ENCODE data around the gene SEMA3D.

Gene SEMA3D

GRCh38 chr7:85177316-85177715 is 9.5 kb downstream of the SEMA3D start:
- POLR2A ChIA-PET (ENCODE audit: low non-redundant PET): no interaction called here
- no peak for DNase-seq (ENCODE audit: low spot score)
- CTCF ChIA-PET: no interaction called here
- no peak for TF ChIP-seq CTCF (conservative IDR thresholded peaks at IDR 0.05; ENCODE audit: low read depth)
- no peak overlapping the region for H3K27ac ChIP-seq

GRCh38 chr7:85176197-85176596 is 10.7 kb downstream of the SEMA3D start:
- ChIA-PET CTCF (no interaction called here), POLR2A (ENCODE audit: low non-redundant PET) (no interaction called here)
- no peak overlapping the region for H3K27ac ChIP-seq
- TF ChIP-seq CTCF (conservative IDR thresholded peaks at IDR 0.05; ENCODE audit: low read depth): no peak
- DNase-seq (ENCODE audit: low spot score): no peak

DNA sequence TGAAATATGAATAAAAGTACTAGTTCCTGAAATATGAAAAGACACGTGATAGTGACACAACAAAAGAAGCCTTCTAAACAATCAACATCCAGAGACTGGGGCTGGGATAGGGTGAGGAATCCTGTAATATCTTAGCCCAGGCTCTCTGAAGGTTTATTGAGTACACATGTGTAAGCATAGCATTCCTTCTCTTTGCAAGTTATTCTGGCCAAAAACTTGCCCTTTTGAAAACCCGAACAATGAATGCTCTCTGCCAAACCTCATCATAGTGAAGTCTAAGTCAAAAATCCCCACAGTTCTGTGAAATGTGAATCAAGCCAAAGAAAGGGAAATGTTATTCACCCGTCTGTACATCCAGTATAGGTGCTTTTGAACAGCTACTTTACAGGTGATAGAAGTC is 11.6 kb downstream of the SEMA3D start:
- POLR2A ChIA-PET (ENCODE audit: low non-redundant PET): no interaction called here

GRCh38 chr7:85172530-85172941 is 14.3 kb downstream of the SEMA3D start:
- TF ChIP-seq CTCF (conservative IDR thresholded peaks at IDR 0.05; ENCODE audit: low read depth): no peak
- H3K27ac ChIP-seq: no peak overlapping the region
- ChIA-PET POLR2A (ENCODE audit: low non-redundant PET) (no interaction called here), CTCF (no interaction called here)
- no peak for DNase-seq (ENCODE audit: low spot score)

More for the DNA sequence above, 11.6 kb downstream of the SEMA3D start:
- no peak overlapping the region for H3K27ac ChIP-seq
- CTCF ChIA-PET: no interaction called here
- no peak for TF ChIP-seq CTCF (conservative IDR thresholded peaks at IDR 0.05; ENCODE audit: low read depth)
- no peak for DNase-seq (ENCODE audit: low spot score)

GRCh38 chr7:85167636-85168035 is 19.2 kb downstream of the SEMA3D start:
- ChIA-PET CTCF (no interaction called here), POLR2A (ENCODE audit: low non-redundant PET) (no interaction called here)
- DNase-seq (ENCODE audit: low spot score): no peak
- no peak for TF ChIP-seq CTCF (conservative IDR thresholded peaks at IDR 0.05; ENCODE audit: low read depth)
- no peak overlapping the region for H3K27ac ChIP-seq

GRCh38 chr7:85165263-85165662 is 21.6 kb downstream of the SEMA3D start:
- TF ChIP-seq CTCF (conservative IDR thresholded peaks at IDR 0.05; ENCODE audit: low read depth): no peak
- no peak for DNase-seq (ENCODE audit: low spot score)
- no peak overlapping the region for H3K27ac ChIP-seq
- CTCF ChIA-PET: no interaction called here
- POLR2A ChIA-PET (ENCODE audit: low non-redundant PET): no interaction called here

DNA sequence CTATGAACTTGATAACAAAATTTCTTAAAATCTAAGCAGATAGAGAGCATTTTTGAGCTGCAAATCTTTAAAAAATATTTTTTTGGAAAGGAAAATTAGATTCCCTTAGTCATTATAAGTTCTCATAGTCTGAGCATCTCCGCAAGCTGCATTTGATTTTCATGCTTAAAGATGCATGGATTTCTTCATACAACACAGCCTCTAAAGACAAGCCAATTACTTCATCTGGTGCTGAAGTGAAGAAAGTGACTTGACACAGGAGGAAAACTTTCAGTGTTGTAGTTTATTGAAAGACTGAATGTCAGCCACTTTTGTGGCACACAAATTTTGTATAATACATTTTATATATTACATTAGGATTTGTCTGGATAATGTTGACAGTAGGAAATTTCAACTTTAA is 22.5 kb downstream of the SEMA3D start:
- ChIA-PET POLR2A (ENCODE audit: low non-redundant PET) (no interaction called here), CTCF (no interaction called here)
- H3K27ac ChIP-seq: no peak overlapping the region
- DNase-seq (ENCODE audit: low spot score): no peak
- no peak for TF ChIP-seq CTCF (conservative IDR thresholded peaks at IDR 0.05; ENCODE audit: low read depth)

Data from RWPE1 (cell line).